B cell (primary cell): ENCODE results near the gene FRMD4A. TPM values are rescaled to one million over a fixed set of nuclear protein-coding genes. Genes with fewer than 3 reads are reported as not detected.

Experiments
- ATAC-seq: fragments of 200-7000 bp; cut with Tn5 transposase; one replicate; pipeline ENCODE4 v1.10.0; 2021; ENCODE audit warnings: low read depth, mild to moderate bottlenecking, moderate number of reproducible peaks, moderate library complexity
- CTCF ChIA-PET: fragments of 350-600 bp; sonication (Branson Sonifier 250); formaldehyde crosslinking; loops from one replicate; lab custom pipeline; 2021; ENCODE audit warnings: antibody characterized with exemption, inconsistent platforms; lab: Charles Lee
- POLR2A ChIA-PET: fragments of 350-600 bp; sonication (Branson Sonifier 250); formaldehyde crosslinking; loops from one replicate; lab custom pipeline; 2021; ENCODE audit warnings: antibody characterized with exemption; lab: Charles Lee
- DNase-seq: peaks from one replicate; pipeline ENCODE4 v3.0.0; 2013
- H2AFZ ChIP-seq: 2 replicates; pipeline ENCODE4 v1.6.1; 2012; ENCODE audit warnings: mild to moderate bottlenecking, low read depth, low read length; ENCODE audit not compliant: insufficient read depth, poor library complexity, severe bottlenecking
- H3K27ac ChIP-seq, 2 donors: 1 replicate in 1 of 2; 2 replicates in 1 of 2; pipeline ENCODE4 v1.5.1; 2012 to 2013; ENCODE audit warnings: low read length in 2 of 2, mild to moderate bottlenecking in 2 of 2, moderate library complexity in 1 of 2
- H3K27me3 ChIP-seq, 4 experiments: fragments of 200-600 bp in 1 of 4; sonication (generic) in 1 of 4; replicated peaks in 1 of 4; 1 replicate in 2 of 4; 2 replicates in 2 of 4; pipeline versions ENCODE4 v1.6.1 to v1.7.0; 2013 to 2016; ENCODE audit warnings: low read length in 3 of 4, mild to moderate bottlenecking in 2 of 4, mixed read lengths in 1 of 4, moderate library complexity in 1 of 4; ENCODE audit not compliant: insufficient read depth in 4 of 4, control insufficient read depth in 3 of 4; ENCODE audit errors: control extremely low read depth in 1 of 4
- H3K36me3 ChIP-seq, 2 experiments: replicated peaks in 1 of 2; 1 replicate in 1 of 2; 2 replicates in 1 of 2; pipeline versions ENCODE4 v1.6.1 to v1.7.1; 2013; ENCODE audit warnings: low read length in 1 of 2; ENCODE audit not compliant: insufficient read depth in 2 of 2, control insufficient read depth in 1 of 2; ENCODE audit errors: control extremely low read depth in 1 of 2, extremely low read depth in 1 of 2
- H3K4me1 ChIP-seq, 2 donors: fragments of 200-600 bp in 1 of 2; sonication (generic) in 1 of 2; 1 replicate in 1 of 2; 2 replicates in 1 of 2; pipeline versions ENCODE4 v1.5.1 to v1.6.1; 2013 to 2017; ENCODE audit warnings: low read length in 2 of 2; ENCODE audit not compliant: control insufficient read depth in 2 of 2, insufficient read depth in 2 of 2
- H3K4me2 ChIP-seq: replicated peaks from 2 replicates; pipeline ENCODE3; 2012; ENCODE audit warnings: mild to moderate bottlenecking, low read depth, low read length; ENCODE audit not compliant: poor library complexity, severe bottlenecking
- H3K4me3 ChIP-seq, 5 experiments: fragments of 200-600 bp in 1 of 5; sonication (generic) in 1 of 5; 1 replicate in 3 of 5; 2 replicates in 2 of 5; pipeline versions ENCODE4 v1.5.1 to v1.7.0; 2011 to 2016; ENCODE audit warnings: low read length in 4 of 5, mild to moderate bottlenecking in 4 of 5, low read depth in 2 of 5, control low read depth in 1 of 5, moderate library complexity in 1 of 5; ENCODE audit not compliant: insufficient read depth in 1 of 5; ENCODE audit errors: control extremely low read depth in 1 of 5, extremely low read depth in 1 of 5
- H3K79me2 ChIP-seq: fragments of 200-600 bp; sonication (generic); one replicate; pipeline ENCODE4 v1.6.0; 2016; ENCODE audit warnings: low read length; ENCODE audit not compliant: control insufficient read depth, insufficient read depth
- H3K9ac ChIP-seq: fragments of 200-600 bp; sonication (generic); 2 replicates; pipeline ENCODE4 v1.6.1; 2017; ENCODE audit warnings: mild to moderate bottlenecking, low read length, moderate library complexity
- H3K9me3 ChIP-seq, 3 donors: one replicate each; pipeline versions ENCODE4 v1.6.1 to v1.7.1; 2013; ENCODE audit warnings: low read length in 2 of 3; ENCODE audit not compliant: control insufficient read depth in 2 of 3, insufficient read depth in 1 of 3; ENCODE audit errors: control extremely low read depth in 1 of 3
- H4K20me1 ChIP-seq: 2 replicates; pipeline ENCODE4 v1.6.0; 2012; ENCODE audit warnings: mild to moderate bottlenecking, low read length; ENCODE audit not compliant: insufficient read depth, control insufficient read depth, poor library complexity, severe bottlenecking
- H3K27ac Mint-ChIP-seq: one replicate; pipeline ENCODE4 v1.8.0; 2021; ENCODE audit warnings: mixed read lengths
- H3K27me3 Mint-ChIP-seq: one replicate; pipeline ENCODE4 v1.8.0; 2021; ENCODE audit warnings: mixed read lengths
- H3K4me1 Mint-ChIP-seq: one replicate; pipeline ENCODE4 v1.8.0; 2021; ENCODE audit warnings: mixed read lengths
- H3K4me3 Mint-ChIP-seq: one replicate; pipeline ENCODE4 v1.8.0; 2021; ENCODE audit warnings: mixed read lengths
- H3K9me3 Mint-ChIP-seq: one replicate; pipeline ENCODE4 v1.8.0; 2022; ENCODE audit warnings: mixed read lengths; ENCODE audit not compliant: insufficient read depth
- EZH2 ChIP-seq: IDR thresholded peaks from 2 replicates; pipeline ENCODE4 v1.6.1; 2012; ENCODE audit warnings: borderline replicate concordance, low read depth, mild to moderate bottlenecking, moderate library complexity, low read length; ENCODE audit not compliant: insufficient read depth, poor library complexity, severe bottlenecking
- WGBS: methylation state at CpG from one replicate; pipeline ENCODE4 v1.1.5; 2013; ENCODE audit warnings: missing lambda C conversion rate; ENCODE audit not compliant: insufficient coverage; 5-methylcytosine and 5-hydroxymethylcytosine counted together
- intact Hi-C: fragments of 100-400 bp; cut with micrococcal nuclease; formaldehyde crosslinking; loops from one replicate; pipeline ENCODE4 v1.10.0; 2022
- polyA plus RNA-seq: library from polyadenylated mRNA; depleted of rRNA; stranded (reverse); fragments of >200 nt; gene quantifications from 2 replicates; pipeline ENCODE4 v1.2.3, GENCODE V29; 2012
- total RNA-seq, 2 donors: library from RNA; stranded (reverse); fragments of 120-200 nt in 1 of 2; gene quantifications; 1 replicate in 1 of 2; 2 replicates in 1 of 2; pipeline versions ENCODE4 v1.2.3 to v1.2.4, GENCODE V29; 2013 to 2022
- TF ChIP-seq, protein P1 (sequence below): fragments of 200-600 bp; IDR thresholded peaks from one replicate; pipeline ENCODE4 v1.8.0; 2022; ENCODE audit warnings: antibody characterized with exemption, mild to moderate bottlenecking

Gene FRMD4A
- total and polyA plus RNA-seq, 2 donors (not counting 1 experiment from before 2014, with no cell fraction given) = 0.76 to 3.4 TPM

DNA sequence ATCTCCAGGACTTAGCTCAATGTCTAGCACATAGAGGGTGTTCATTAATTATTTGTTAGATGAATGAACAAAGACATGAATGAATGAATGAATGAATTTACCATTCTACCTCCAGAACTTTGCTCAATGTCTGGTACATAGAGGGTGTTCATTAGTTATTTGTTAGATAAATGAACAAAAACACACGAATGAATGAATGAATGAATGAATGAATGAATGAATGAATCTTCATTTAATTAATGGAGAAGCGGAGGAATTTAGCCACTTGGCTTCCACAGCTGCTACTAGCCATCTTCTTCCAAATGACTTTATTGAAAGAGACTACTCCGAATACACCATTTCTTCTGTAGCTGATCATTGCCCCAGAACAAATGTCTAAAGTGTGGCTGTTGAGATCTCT, 368.9 kb downstream of the FRMD4A start:
- no peak overlapping the region for H3K27ac ChIP-seq
- Mint-ChIP-seq H3K27ac (no peak overlapping the region), H3K9me3 (no peaks in the 10 kb centered on the region), H3K4me3 (no peak overlapping the region), H3K4me1 (no peaks in the 10 kb centered on the region), H3K27me3 (peaks cover 27% of the 10 kb centered on the region)
- no peak overlapping the region for H3K4me2 ChIP-seq
- peaks cover 0 to 8% (median 4%) of the 10 kb centered on the region in 4 experiments for H3K27me3 ChIP-seq
- H4K20me1 ChIP-seq = no peaks in the 10 kb centered on the region
- intact Hi-C loops = no loop called here
- ATAC-seq (no peak), DNase-seq (no peak)
- CTCF ChIA-PET = no interaction called here
- WGBS = no CpG with 5 or more reads among the region's 3 CpGs
- H2AFZ ChIP-seq = no peak overlapping the region
- POLR2A ChIA-PET = no interaction called here
- H3K79me2 ChIP-seq = no peaks in the 10 kb centered on the region
- no peak overlapping the region for H3K9ac ChIP-seq
- TF ChIP-seq EZH2 = no peak
- TF ChIP-seq, protein P1, sequence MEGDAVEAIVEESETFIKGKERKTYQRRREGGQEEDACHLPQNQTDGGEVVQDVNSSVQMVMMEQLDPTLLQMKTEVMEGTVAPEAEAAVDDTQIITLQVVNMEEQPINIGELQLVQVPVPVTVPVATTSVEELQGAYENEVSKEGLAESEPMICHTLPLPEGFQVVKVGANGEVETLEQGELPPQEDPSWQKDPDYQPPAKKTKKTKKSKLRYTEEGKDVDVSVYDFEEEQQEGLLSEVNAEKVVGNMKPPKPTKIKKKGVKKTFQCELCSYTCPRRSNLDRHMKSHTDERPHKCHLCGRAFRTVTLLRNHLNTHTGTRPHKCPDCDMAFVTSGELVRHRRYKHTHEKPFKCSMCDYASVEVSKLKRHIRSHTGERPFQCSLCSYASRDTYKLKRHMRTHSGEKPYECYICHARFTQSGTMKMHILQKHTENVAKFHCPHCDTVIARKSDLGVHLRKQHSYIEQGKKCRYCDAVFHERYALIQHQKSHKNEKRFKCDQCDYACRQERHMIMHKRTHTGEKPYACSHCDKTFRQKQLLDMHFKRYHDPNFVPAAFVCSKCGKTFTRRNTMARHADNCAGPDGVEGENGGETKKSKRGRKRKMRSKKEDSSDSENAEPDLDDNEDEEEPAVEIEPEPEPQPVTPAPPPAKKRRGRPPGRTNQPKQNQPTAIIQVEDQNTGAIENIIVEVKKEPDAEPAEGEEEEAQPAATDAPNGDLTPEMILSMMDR = no peak
- peaks cover 0 to 3% (median 1%) of the 10 kb centered on the region in 3 donors for H3K9me3 ChIP-seq
- no peaks in the 10 kb centered on the region for H3K36me3 ChIP-seq
- no peak overlapping the region for H3K4me3 ChIP-seq
- H3K4me1 ChIP-seq = no peaks in the 10 kb centered on the region

DNA sequence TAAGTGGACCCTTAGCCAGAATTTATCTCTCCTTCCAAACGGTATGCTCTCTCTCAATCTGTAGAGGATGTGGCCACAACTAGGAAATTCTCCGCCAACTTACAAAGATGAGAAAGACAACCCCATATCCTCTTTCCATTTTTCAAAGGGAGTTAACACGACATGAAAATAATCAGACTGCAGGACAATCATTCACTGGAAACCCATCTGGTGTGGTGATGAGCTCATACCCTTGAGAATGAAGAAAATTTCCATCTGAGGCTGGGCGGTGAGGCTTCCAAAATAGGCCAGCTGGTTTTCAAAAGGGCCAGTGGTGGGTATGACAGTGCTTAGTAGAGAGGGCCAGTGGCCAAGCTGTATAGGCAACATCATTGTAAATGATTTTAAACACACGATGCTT, 369.6 kb downstream of the FRMD4A start:
- WGBS = 50% methylated on average over 2 of the region's 5 CpGs
- H3K27me3 Mint-ChIP-seq = peaks cover 24% of the 10 kb centered on the region
- no peaks in the 10 kb centered on the region for H3K36me3 ChIP-seq
- DNase-seq (no peak), ATAC-seq (no peak)
- H3K4me3 ChIP-seq = no peak overlapping the region
- no peak overlapping the region for H3K4me2 ChIP-seq
- no peak overlapping the region for H3K27ac ChIP-seq
- TF ChIP-seq, protein P1 = no peak
- no peak for TF ChIP-seq EZH2
- ChIA-PET POLR2A (no interaction called here), CTCF (no interaction called here)
- H3K4me3 Mint-ChIP-seq = no peak overlapping the region
- no peaks in the 10 kb centered on the region for H4K20me1 ChIP-seq
- no peak overlapping the region for H3K9ac ChIP-seq
- no peaks in the 10 kb centered on the region for H3K4me1 ChIP-seq
- no peak overlapping the region for H3K27ac Mint-ChIP-seq
- peaks cover 0 to 8% (median 4%) of the 10 kb centered on the region in 4 experiments for H3K27me3 ChIP-seq
- intact Hi-C loops = no loop called here
- H3K4me1 Mint-ChIP-seq = no peaks in the 10 kb centered on the region
- peaks cover 0 to 1% (median 0%) of the 10 kb centered on the region in 3 donors for H3K9me3 ChIP-seq
- no peak overlapping the region for H2AFZ ChIP-seq
- H3K9me3 Mint-ChIP-seq = no peaks in the 10 kb centered on the region
- H3K79me2 ChIP-seq = no peaks in the 10 kb centered on the region
